Omental fat pad (tissue), 4 donors: Measurements from ENCODE around the gene HES5. TPM values are rescaled to one million over a fixed set of nuclear protein-coding genes. Genes with fewer than 3 reads are reported as not detected.

Source experiments
- ATAC-seq: fragments of 150-250 bp; one replicate; pipeline ENCODE4 v1.9.1; 2016; ENCODE audit warnings: mild to moderate bottlenecking, moderate library complexity; ENCODE audit not compliant: low FRiP score
- DNase-seq: peaks from one replicate; pipeline ENCODE4 v3.0.0-alpha.2; 2019; ENCODE audit warnings: low spot score
- CTCF ChIP-seq, 3 donors: fragments of 450-650 bp; IDR thresholded peaks; one replicate each; pipeline ENCODE4 v1.5.1; 2016 to 2017; ENCODE audit warnings: antibody characterized with exemption in 3 of 3, mild to moderate bottlenecking in 3 of 3, moderate library complexity in 2 of 3
- total RNA-seq, 4 donors: library from RNA; depleted of rRNA; stranded (reverse); fragments of >200 nt; gene quantifications; one replicate each; pipeline ENCODE4 v1.1.0, GENCODE V29; 2016

HES5 gene
- total RNA-seq, 4 donors from 2014 or later: not detected

GRCh38 chr1:2564006-2564814 is 34.1 kb upstream of the HES5 start:
- ATAC-seq (no peak), DNase-seq (no peak)
- no peak for TF ChIP-seq CTCF (IDR thresholded peaks at IDR 0.05)

- DNase-seq (no peak), ATAC-seq (no peak)
- TF ChIP-seq CTCF (IDR thresholded peaks at IDR 0.05): no peak
These were observed 33.1 kb upstream of the HES5 start for GRCh38 chr1:2563205-2563604.

- ATAC-seq: peak; percentile 6
- TF ChIP-seq CTCF (IDR thresholded peaks at IDR 0.05): no peak
- DNase-seq: no peak
These were observed 32.1 kb upstream of the HES5 start for GRCh38 chr1:2561898-2562895.

- no peak for TF ChIP-seq CTCF (IDR thresholded peaks at IDR 0.05)
- no peak for ATAC-seq
- no peak for DNase-seq
These were observed 31.4 kb upstream of the HES5 start for GRCh38 chr1:2561446-2561845.

GRCh38 chr1:2560299-2561073 is 30.4 kb upstream of the HES5 start:
- TF ChIP-seq CTCF (IDR thresholded peaks at IDR 0.05): no peak
- ATAC-seq: no peak
- no peak for DNase-seq

- DNase-seq: no peak
- no peak for TF ChIP-seq CTCF (IDR thresholded peaks at IDR 0.05)
- ATAC-seq: no peak
These were observed 29.6 kb upstream of the HES5 start for GRCh38 chr1:2559509-2560298.
